Activated CD8-positive, alpha-beta memory T cell treated with anti-CD3 and anti-CD28 coated beads, Interleukin-2, amount 50 U/mL, for 4 hours (primary cell): ENCODE results near the gene MLPH.
"Not testable (repeated sequence)": the region's sequence is repeated elsewhere in the genome, so short reads cannot be mapped to it uniquely, and the experiment has no call there.

ENCODE experiments used
- DNase-seq: peaks from one replicate; pipeline ENCODE4 v3.0.0-alpha.2; 2020

MLPH gene

DNA sequence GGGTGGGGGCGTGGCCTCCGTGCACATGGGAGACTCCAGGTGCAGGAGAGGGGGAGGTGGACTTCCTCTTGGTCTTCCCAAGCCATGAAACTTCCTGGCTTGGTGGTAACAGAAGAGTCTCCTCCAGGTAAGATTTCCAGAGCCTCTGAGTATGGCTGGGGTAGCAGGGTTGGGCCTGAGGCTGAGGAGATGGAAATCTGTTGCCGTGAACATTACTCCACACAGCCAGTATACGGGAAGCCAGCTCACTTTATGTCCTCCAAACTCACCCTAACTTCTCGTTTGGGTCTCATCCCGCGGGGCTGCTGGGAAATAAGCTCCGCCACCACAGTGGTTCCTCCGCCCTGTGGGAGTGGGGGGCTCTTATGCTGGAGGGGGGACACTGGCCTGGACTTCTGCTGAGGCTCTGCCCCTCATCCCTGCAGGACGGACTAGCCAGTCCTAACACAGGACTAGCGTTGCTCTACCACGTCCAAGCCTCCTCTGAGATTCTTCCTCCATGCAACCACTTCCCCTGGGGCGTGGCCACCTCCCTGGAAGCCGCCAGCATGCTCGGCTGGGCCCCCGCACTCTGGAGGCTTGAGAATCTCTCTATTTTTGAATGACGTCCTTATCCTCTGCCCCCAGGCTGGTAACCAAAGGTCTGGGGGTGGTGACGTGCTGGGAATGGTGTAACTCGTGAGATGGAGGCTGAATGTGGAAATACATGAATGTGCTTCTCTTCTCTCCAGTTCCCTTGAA is 104.3 kb downstream of the MLPH start:
- DNase-seq = no peak

DNA sequence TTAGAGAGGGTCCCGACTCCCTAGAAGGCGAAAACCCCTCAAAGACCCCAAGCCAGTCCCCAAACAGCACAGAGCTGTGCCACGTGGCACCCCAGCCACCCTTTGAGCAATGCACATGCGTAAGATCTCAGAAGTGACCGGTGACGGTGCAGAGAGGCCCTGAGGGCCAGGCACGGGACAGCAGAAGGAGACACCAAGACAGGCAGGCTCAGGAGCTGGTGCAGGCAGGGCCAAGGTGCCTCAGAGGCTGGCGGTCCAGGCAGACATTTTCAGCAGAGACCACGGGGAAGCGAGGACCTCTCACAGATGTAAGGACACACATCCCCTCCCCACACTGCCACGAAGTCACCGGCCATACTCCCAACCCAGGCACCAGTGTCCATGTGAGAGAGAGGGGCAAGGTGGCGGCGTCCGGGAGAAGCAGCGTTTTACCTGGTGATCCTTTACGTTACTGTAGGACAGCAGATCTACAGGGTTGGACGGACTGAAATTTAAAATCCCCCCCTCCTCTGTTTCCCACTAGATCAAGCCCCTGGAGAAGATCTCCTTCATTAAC is 105.5 kb downstream of the MLPH start:
- DNase-seq = no peak

DNA sequence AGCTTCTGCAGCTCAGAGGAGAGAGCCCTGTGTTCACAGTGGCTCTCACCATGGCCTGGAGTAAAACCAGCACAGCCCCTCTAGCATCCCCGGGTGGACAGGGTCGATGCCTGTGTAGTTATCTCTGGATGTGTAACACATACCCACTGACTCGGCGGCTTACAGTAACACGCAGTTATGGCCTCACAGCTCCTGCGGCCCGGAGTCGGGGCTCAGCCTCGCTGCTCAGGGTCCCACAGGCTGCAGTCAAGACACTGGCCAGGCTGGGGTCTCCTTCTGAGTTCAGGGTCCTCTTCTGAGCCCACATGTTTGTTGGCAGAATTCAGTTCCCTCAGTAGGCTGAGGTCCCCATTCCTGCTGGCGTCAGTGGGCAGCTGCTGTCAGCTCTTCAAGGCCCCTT is 106.0 kb downstream of the MLPH start:
- DNase-seq = no peak

DNA sequence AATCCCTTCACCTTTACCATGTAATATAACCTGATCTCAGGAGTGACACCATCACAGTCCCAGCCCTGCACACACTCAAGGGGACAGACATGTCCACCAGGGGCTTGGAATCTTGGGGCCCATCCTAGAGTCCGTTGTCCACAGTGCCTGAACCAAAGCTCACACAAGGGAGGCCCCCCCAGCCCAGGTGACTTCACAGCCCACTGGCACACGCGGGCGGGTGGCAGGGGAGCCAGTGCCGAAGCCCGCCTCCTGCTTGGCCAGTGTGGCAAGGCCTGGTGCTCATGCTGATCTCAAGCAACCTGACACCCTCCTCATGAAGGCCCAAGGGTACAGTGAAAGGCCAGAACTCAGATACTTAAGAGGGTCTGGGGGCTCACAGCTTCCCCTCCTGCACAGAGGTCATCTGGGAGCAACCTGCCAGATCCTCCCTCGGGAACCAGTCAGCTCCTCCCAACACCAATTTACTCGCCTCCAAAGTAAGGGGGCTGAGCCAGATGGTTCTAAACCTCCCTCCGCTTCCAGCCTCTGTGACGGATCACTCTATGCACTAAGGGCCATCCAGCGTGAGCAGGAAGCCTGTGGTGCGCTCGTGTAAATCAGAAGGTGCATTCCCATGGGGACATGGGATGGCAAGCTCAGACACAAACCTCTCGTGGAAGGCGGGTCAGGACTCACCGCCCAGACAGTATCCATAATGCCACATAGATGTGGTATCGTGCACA is 106.7 kb downstream of the MLPH start:
- DNase-seq = no peak

DNA sequence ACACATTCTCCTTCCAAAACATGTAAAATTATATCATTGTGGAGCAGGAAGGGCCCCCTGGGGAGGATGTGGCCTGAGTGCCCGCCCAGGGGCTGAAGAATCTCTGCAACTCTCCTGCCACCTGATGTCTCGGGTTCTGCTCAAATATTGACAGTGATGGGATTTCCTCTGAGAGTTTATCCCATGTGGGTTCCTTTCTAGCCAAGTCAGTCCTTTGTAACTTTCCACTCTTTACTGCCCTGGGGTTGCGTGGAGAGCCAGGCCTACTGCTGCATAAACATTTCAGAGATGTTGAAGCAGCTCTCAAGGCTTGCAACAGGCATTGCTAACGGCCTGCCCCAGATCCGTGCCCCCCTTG is 107.4 kb downstream of the MLPH start:
- DNase-seq = no peak

DNA sequence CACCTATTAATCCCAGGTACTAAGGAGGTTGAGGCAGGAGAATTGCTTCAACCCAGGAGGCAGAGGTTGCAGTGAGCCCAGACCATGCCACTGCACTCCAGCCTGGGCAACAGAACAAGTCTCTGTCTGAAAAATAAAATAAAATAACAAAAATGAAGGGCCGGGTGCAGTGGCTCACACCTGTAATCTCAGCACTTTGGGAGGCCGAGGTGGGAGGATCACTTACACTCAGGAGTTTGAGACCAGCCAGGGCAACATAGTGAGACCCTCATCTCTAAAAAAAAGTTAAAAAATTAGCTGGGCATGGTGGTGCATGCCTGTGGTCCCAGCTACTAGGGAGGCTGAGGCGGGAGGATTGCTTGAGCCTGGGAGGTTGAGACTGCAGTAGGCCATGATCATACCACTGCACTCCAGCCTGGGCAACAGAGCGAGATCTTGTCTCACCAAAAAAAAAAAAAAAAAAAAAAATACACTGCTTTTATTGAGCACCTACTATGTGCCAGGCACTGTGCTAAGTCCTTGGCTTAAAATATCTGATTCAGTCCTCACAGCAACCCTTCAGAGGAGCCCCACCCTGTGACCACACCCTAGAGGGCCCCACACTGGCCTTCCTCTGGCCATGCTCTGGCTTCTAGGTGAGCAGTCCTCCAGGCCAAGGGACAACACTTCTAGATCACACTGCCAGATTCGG is 108.9 kb downstream of the MLPH start:
- not testable (repeated sequence) for DNase-seq

DNA sequence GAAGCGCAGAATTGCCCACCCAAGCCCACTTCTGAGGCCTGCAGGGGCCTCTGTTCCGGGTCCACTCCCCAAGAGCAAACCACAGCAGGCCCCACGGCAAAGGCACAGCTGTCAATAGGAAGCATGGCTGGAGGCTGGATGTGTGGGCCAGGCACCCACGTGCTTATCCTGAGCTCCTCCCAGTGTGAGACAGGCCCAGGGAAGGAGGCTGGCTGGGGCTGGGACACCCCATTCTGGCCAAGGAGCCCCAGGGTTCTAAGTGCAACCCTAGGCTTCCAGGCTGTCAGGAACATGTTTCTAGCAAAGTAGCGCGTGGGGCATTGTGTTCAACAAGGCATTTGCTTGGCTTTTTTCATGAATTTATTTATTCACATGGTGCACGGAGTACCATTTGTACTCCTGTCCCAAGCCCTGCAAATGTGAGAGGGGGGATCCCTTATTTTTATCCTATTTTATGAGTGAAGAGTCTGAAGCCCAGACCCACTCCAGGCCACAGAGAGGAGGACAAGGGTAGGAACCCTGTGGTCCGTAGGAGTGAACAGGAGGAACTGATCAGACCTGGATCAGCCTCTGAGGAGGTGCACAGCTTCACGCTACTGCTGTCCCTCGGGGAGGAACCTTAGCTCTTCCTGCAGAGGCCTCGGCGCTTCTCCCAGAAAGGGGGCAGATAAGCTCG is 109.6 kb downstream of the MLPH start:
- DNase-seq = no peak

DNA sequence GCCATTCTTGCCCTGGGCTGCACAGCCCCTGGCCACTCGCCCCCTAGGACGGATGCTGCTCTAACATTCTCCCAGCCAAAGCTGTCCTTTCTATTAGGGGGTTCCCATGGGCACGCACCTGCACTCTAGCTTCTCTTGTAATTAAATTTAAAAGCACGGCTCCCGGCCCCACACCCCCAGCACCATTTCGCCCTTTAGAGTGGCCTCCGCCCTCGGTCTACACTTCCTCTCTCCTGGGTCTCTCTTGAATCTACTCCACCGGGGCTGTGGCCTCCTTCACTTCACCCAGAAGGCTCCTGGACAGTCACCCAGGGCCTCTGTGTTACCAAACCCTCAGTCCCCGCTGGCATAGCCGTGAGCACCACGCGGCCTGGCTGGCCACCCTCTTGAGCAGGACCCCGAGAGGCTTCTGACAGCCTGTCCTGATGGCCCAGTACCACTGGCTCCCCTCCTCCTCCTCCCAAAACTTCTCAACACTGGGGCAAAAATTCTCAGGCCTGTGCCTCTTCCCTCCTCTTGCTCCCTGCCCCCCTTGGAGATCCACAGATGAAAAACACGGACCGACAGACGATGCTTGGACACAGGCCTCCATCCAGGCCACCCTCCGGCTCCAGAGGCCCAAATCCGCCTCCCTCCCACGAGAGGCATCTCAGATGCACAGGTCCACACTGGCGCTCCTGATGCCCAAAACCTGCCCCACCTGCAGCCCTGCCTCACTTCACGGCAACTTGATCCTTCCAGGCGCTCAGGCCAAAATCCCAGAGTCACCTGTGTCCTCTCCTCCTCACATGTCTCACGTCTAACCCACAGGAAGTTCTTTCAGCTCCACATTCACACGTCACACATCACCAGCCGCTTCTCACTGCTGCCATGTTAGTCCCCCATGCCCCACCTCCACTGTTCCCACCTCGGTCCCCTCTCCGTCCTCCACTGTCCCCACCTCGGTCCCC is 110.4 kb downstream of the MLPH start:
- no peak for DNase-seq

DNA sequence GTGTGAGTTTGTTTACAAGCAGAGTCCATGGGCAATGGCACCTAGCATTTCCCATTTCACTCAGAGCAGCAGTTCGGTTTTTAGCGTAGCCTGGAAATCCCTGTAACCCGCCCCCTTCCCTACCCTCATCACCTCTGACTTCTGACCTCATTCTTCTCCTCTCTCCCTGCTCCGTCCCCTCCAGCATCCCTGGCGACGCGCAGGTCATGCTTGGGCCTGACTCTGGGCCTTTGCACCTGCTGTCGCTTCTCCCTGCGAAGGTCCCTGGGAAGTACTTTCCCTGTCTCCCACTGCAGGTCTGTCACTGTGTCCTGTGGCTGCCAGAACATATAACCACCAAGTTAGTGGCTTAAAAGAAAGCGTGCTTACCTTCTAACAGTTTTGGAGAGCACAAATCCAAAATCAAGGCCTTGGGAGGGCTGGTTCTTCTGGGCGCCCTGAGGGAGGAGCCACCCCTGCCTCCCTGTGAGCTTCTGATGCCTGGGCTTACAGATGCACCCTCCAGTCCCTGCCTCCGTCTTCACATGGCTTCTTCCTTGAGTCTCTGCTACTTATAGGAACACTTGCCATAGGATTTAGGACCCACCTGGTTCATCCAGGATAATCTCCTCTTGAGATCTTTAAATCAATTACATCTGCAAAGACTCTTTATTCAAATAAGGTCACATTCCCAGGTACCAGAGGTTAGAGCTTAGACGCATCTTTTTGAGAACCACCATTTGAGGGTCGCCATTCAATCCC is 111.6 kb downstream of the MLPH start:
- no peak for DNase-seq

DNA sequence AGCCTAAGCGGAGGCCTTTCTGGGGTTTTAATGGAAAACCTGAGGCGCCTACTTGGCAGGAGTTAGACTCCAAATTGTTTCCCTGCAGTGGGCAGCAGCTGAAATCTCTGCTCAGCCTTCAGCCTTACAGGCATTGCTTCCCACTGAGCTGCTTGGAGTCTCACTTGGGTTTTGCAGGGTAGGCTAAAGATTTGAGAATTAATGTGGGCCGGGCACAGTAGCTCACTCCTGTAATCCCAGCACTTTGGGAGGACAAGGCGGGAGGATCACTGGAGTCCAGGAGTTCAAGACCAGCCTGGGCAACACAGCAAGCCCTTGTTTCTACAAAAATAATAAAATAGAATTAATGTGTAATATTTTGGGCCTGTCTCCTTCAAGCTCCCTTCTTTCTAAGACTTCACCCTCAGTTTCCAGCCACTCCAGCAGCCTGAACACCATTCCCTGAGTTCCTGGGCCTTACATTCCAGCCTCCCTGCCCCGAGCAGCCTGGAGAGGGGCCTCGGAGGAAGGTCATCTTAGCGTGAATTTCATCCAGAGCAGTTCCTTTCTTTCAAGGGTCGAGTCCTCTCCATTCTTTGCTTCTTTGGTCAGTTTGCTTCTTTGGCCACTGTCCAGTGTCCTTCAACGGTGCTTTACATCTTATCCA is 112.5 kb downstream of the MLPH start:
- no peak for DNase-seq

DNA sequence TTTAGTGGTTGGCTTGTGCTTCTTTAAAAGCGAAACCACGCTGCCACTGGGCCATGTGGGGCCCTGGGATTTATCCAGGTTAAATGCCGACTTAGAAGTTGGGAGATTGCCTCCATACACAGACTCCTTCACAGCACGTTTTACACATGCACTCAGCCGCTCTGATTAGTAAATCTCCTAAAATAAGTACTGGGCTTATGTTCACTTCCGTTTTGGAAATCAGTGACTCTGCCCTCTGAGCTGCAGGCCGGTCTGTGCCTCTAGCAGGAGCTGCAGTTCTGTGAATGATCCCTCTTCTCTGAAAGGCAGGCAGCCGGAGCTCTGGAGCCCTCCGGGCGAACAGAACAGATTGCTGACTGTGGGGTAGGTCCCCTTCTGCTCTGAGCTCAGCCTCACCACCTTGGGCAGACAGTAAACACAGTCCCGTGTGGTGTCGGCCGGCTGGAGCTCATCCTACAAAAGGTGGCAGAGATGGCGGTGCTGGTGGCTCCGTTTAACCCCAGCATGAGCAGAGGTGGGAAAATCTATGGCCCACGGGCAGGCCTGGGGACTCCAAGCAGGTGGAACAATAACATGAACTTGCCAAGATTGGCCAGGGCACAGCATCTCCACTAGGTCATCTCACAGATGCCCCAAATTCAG is 113.3 kb downstream of the MLPH start:
- DNase-seq = no peak

DNA sequence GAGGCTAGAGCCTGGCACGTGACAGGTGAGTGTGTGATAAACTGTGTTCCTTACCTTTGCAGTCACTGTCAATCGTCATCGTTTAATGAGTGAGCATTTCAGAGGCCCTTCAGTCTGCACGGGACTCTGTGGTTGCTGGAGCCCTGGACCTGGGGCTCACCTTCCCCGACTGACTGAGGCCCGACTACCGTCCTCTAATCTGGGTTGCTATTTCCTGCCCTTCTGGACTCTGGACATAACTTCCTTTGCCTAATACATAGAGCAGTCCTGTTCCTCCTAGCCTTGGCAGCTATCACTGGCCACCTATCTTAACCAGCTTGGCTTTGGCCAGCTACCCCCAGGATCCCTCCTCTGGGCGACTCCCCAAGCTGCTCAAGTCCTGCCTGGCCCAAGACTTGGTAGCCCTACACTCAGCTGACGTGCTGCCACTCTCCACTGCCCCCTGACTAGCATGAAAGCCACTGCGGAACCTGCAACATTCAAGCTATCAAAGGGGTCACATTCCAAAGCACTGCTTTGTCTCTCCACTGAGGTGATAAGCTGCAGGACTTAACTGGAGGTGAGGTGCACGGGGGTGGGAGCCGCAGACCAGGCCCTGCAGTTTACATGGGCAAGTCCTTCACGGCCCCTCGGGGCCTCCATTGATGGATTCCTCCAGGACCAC is 114.5 kb downstream of the MLPH start:
- no peak for DNase-seq

DNA sequence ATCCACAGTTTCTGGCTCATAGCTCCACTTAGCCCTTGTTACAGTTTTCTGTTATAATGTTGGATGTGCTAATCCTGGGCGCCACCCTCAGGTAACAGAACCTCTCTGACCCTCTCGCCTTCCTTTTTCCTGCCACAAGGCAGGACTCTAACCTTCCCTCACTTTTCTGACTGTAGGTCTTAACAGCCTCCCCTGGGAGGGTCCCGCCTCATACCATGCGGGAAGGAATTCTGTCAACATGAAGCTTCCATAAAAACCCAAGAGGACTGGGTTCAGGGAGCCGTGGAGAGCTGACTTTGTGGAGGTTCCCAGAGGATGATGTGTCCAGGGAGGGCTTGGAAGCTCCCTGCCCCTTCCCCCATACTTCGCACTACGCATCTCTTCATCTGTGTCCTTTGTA is 115.4 kb downstream of the MLPH start:
- DNase-seq = no peak

DNA sequence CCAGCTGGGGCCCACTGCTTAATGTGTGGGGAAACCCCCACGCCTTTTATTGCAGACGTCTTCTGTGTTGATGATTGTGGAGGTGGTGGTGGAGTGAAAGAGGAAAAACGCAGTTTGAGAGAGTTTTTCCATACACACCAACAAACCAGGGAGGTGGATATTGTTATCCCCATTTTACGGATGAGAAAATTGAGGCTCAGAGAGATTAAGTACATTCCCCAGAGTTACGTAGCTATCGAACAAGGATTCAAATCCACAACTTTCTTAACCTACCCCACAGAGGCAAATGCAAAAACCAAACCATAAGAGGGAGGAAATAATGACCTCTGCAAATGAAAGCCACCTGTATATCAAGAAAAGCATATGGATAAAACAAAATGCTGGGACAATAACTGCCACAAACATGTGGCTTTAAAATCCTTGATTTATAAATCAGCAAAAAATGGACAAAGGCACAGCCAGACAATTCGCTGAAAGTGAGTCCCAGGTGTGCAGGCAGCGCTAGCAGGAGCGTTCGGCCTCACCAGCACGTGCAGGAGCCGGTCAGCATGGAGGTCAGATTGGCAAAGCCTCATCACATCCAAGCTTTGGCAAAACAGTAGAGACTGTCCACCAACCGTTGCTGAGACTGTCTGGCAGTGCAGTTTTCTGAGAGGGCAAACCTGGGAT is 116.1 kb downstream of the MLPH start:
- no peak for DNase-seq

DNA sequence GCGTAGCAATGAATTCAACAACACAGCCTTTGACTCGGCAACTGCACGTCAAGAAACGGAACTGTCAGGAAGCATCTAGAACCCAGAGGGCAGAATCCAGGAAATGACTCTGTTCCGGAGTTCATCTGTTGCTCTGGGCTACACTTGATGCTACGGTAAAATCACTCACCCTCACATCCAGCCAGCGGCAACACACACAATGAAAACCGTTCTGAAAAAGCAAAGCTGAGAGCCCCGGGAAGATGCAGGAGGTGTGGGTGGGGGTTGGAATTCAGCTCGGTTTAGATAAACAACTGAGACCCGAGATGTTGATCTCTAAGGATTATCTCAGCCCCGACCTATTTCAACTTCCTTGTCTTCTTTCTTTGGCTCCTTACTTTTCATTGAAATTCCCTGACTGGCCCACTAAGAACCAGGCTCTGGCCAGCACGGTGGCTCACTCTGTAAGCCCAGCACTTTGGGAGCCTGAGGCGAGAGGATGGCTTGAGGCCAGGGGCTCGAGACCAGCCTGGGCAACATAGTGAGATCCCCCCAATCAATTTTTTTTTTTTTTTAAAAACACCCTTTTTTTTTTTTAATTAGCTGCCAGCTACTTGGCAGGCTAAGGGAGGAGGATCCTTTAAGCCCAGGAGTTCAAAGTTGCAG is 116.8 kb downstream of the MLPH start:
- peak; percentile 33 for DNase-seq

DNA sequence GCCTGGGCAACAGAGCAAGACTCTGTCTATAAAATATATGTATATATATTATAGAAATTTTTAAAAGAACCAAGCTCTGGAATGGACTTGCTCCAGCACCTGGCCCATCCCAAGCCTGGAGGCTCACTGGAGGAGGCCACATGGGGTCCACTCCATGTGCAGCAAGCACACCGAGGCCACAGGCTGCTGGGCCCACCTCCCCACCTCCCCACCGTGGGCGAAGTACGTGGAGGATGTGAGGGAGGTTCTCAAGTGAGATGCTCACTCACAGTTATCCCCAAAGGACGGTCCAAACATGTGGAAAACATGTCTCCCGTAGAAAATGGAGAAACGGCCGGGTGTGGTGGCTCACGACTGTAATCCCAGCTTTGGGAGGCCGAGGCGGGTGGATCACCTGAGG is 117.3 kb downstream of the MLPH start:
- DNase-seq = no peak
